ENCODE results near the gene HIVEP3.

Gene HIVEP3

DNA sequence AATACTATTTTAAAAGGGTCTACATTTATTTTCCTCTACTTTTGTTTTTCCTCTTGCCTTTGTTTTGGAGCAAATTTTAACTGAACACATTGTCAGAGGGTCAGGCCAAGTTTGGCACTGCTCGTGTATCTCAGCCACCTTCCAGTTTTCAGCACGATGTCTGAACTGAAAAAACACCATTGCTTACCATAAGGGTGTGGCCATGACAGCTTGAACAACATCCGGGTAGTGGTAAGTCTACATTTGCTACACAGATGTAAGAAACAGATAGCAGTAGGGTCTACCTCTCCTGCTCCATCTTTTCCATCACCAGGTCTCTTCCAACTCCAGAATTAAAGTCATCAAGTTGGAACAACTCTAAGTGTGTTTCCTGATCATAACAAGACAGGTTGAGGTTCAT lies 4.2 kb downstream of the HIVEP3 start:
- no peak for DNase-seq
- TF ChIP-seq POLR2A (IDR thresholded peaks at IDR 0.05; ENCODE audit: low read length): no peak
- no peak for TF ChIP-seq GATA1 (IDR thresholded peaks at IDR 0.05; ENCODE audit: low read depth, low read length)

DNA sequence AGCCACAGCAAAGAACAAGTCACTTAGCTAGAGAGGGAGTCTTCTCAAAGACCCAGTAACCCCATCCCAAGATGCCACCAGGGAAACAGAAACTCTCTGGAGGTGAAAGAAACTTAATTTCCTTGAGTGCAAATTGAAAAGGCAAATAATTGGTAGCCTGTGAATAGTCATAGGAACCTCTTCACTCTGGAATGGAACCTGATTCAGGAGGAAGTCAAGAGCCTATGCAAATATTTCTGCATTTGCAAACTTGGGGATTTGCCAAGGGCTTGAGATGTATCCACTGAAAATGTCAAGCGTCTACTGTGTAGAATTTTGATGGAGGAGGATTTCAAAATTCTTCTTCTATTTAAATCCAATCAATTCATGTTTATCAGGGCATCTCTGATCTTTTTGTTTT lies 5.7 kb downstream of the HIVEP3 start:
- DNase-seq: no peak
- TF ChIP-seq GATA1 (IDR thresholded peaks at IDR 0.05; ENCODE audit: low read depth, low read length) (no peak), POLR2A (IDR thresholded peaks at IDR 0.05; ENCODE audit: low read length) (no peak)

DNA sequence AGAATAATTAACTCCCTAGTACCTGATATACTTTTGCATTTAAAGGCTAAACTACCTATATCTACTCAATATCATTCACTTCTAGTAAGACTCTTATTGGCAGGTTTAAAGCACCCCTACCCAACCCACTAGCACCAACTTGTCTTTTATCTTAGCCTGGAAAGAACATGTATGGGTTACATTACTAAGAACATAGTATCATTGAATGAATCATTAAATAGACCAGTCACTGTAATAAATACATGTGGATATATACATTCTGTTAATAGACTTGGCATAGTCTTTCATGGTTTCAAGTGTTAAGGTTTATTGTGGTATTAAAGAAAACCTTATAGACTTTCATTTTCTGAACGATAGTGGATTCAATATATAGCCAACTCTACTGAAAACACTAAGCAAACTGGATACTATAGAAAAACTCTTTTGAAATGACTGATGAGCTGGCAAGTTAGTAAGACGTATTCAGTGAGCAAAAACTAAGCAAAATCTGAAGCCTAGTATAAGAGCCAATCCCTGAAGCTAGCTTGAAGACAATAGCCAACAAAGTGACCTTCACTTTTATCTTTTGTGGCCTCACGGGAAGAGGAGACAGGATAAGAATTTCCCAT lies 10.3 kb downstream of the HIVEP3 start:
- TF ChIP-seq GATA1 (IDR thresholded peaks at IDR 0.05; ENCODE audit: low read depth, low read length) (no peak), POLR2A (IDR thresholded peaks at IDR 0.05; ENCODE audit: low read length) (no peak)
- DNase-seq: no peak

DNA sequence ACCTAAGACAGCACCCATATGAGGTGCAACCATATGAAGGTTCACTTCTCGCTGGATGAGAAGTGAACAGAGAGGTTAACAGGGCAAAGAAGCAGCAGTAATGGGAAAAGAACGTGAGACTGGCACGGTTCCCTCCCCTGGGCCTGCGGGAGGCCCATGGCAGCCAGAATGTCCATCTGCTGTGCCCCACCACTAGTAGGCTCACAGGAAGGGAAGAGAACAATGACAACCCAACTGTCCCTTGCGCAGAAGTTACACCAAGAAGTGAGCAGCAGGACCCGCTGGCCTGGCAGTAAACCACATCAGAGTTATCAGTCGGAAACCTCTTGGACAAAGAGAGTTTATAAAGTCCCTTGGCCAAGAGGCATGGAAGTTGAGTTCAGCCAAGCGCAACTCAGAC lies 11.3 kb downstream of the HIVEP3 start:
- TF ChIP-seq POLR2A (IDR thresholded peaks at IDR 0.05; ENCODE audit: low read length) (no peak), GATA1 (IDR thresholded peaks at IDR 0.05; ENCODE audit: low read depth, low read length) (no peak)
- DNase-seq: no peak

DNA sequence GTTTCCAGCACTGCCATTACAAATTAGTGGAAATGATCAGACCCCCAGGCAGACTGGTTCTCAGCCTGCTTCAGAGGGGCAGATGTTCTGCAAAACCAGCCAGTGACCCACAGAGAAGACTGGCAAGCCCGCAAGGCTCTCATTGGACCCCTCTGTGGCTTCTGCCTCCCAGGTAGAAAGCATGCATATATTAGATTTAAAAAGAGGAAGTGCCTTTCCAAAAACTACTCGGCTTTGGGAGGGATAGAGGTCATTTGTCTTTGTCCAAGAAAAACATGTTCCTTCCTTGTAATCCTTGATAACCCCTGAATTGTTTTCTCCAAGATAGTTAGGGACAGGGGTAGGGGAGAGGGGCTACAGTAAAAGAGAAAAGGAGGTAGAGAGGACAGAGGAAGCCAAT lies 11.8 kb downstream of the HIVEP3 start:
- no peak for DNase-seq
- TF ChIP-seq GATA1 (IDR thresholded peaks at IDR 0.05; ENCODE audit: low read depth, low read length) (no peak), POLR2A (IDR thresholded peaks at IDR 0.05; ENCODE audit: low read length) (no peak)

DNA sequence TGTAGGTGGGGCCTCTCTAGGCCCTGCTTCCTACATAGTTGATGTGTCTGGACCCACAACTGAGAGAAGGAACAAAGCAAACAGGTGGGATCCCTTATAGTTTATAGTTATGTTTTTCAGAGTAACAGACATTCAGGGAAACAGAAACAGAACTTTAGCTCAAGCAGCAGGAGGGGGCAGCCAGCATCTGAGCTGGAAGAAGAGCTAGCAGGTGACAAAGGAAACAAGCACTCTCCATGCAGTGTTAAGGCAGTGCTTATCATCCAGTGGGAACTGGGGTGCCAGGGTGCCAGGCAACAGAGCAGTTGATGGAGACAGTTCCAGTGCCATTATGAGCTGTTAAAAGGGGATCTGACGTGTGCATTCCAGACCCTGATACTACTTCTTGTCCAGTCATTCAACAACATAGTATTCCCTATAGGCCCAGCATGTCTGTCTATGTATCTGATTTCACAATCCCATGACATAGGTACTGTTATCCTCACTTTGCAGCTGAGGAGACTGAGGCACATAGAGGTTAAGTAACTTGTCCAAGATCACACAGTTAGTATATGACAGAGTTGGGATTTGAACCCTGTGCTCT lies 13.5 kb downstream of the HIVEP3 start:
- TF ChIP-seq GATA1 (IDR thresholded peaks at IDR 0.05; ENCODE audit: low read depth, low read length) (no peak), POLR2A (IDR thresholded peaks at IDR 0.05; ENCODE audit: low read length) (no peak)
- no peak for DNase-seq

DNA sequence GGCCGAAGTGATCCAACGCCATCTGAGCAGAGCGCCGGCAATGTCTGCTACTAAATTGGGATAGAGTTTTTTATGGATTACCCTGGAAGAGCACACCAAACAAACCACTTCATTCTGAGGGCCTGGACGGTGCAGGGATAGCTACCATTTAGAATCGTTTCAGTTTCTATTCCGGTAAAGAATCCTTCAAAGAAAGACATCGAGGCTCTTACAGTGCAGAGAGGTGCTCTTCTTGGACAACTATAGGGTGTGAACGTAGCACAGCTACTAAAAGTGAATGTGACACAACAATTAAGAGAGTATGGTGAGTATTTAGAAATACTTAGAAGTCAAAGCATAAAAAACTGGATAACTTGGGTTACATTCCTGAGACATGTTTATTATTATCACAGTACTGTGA lies 16.1 kb downstream of the HIVEP3 start:
- no peak for TF ChIP-seq POLR2A (IDR thresholded peaks at IDR 0.05; ENCODE audit: low read length)
- no peak for TF ChIP-seq GATA1 (IDR thresholded peaks at IDR 0.05; ENCODE audit: low read depth, low read length)
- no peak for DNase-seq

DNA sequence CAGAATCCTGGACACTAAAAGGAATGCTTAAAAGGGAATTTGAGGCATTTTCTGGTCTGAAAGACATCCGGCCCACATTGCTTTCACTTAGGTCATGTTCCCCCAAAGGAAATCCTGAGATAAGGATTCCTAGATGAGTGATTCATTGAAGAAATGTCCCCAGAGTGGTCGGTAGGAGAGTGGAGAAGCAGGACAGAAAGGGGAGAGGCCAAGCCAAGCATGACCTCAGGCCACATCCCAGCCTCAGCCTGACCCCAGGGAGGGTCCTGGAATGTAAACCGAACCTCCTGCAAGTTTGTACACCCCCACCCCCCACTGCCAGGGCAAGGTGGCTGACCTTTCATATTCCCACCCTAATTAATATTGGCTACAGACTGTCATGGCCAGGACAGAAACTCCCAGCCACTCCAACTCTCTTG lies 16.6 kb downstream of the HIVEP3 start:
- TF ChIP-seq GATA1 (IDR thresholded peaks at IDR 0.05; ENCODE audit: low read depth, low read length): no peak
- TF ChIP-seq POLR2A (IDR thresholded peaks at IDR 0.05; ENCODE audit: low read length): no peak
- no peak for DNase-seq

DNA sequence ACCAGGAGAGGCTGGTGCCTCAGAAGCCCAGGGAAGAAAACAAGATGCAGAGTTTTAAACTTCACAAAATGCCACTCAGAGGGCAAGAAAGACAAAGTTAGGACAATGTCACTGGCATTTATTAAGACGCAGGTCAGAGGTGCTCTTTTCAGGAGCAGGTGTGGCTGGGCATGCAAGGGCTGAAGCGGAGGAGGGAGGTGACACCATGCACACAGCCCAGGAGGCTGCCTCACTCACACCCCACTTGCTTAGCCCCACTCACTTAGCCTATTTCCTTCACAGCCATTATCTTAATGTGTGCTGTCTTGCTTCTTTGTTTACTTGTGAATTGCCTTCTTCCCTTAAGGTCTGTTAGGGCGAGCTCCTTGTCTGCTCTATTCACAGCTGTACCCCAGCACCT lies 17.2 kb downstream of the HIVEP3 start:
- DNase-seq: no peak
- TF ChIP-seq GATA1 (IDR thresholded peaks at IDR 0.05; ENCODE audit: low read depth, low read length) (no peak), POLR2A (IDR thresholded peaks at IDR 0.05; ENCODE audit: low read length) (no peak)

DNA sequence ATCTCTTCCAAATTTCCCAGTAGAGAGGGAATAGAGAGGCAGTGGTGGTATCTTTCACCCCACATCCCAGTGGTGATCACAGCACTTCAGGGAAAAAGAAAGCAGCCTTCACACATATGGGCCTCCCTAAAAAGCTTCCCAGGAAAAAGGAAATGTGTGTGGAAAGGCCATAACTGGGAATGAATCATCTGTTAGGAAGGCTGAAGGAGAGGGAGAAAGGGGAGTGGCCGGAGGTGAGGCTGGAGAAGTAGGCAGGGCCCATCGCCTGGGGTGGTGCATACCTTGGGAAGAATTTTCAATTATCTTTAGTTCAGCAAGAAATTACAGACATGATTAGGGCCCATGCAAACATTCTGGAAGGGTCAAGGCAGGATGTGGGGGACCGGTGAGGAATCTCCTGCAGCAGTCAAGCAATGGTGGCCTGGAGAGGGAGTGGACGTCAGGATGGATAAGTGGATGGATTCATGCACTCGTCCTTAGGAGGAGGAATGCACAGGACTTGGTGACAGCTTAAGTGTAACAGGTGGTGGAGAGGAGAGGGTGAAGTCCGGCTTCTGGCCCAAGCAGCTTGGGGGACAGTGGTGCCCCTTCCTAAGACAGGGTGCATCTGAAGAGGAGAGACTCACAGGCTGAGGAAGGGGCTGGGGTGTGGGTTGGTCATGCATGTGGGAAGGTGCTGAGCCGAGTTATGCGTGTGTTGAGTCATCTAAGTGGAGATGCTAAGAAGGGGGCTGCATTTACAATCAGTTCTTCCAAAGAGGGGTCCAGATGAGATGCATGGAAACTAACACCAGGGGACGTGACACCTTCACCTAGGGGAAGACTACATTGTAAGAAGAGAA lies 17.9 kb downstream of the HIVEP3 start:
- no peak for DNase-seq
- TF ChIP-seq POLR2A (IDR thresholded peaks at IDR 0.05; ENCODE audit: low read length) (no peak), GATA1 (IDR thresholded peaks at IDR 0.05; ENCODE audit: low read depth, low read length) (no peak)

DNA sequence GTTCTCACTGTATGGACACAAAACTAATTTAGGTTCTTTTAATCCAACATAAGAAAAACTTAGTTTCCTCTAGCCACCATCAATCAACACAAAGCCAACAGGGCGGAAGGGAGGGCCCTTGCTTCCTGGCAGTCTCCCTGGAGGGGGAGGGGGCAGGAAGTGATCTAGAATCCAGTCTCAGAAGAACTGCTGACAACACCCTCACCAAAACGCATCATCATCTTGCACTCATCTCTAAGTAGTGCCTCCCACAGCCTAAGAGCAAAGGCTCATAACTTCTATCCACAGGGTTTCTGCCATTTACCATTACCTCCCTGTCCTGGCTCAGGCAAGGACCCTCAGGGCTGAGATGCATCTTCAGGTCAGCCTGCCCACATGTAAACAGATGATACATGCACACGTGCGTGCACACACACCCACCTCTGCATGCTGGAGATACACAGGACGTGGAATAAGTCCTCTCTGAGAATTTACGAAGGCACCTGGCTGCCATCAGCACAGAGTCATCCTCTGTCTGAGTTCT lies 20.5 kb downstream of the HIVEP3 start:
- no peak for TF ChIP-seq GATA1 (IDR thresholded peaks at IDR 0.05; ENCODE audit: low read depth, low read length)
- TF ChIP-seq POLR2A (IDR thresholded peaks at IDR 0.05; ENCODE audit: low read length): no peak
- no peak for DNase-seq

DNA sequence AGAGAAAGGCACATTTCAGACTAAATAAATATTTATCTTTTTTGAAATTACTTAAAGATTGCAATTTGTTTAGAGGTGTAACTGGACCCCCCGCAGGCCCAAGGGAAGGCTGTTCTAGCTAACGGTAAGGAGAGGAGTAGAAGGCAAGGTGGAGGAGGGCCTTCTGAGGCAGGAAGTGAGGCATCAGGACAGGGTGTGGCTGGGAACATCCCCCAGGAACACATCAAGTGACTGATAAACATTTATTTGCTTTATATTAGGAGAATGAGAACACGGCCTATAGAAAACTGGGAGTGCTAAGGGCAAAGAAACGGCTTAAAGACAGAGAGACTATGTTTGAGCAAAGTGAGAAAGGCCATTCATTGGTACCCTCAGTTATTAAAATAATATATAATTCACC lies 23.2 kb downstream of the HIVEP3 start:
- TF ChIP-seq GATA1 (IDR thresholded peaks at IDR 0.05; ENCODE audit: low read depth, low read length): no peak
- DNase-seq: no peak

DNA sequence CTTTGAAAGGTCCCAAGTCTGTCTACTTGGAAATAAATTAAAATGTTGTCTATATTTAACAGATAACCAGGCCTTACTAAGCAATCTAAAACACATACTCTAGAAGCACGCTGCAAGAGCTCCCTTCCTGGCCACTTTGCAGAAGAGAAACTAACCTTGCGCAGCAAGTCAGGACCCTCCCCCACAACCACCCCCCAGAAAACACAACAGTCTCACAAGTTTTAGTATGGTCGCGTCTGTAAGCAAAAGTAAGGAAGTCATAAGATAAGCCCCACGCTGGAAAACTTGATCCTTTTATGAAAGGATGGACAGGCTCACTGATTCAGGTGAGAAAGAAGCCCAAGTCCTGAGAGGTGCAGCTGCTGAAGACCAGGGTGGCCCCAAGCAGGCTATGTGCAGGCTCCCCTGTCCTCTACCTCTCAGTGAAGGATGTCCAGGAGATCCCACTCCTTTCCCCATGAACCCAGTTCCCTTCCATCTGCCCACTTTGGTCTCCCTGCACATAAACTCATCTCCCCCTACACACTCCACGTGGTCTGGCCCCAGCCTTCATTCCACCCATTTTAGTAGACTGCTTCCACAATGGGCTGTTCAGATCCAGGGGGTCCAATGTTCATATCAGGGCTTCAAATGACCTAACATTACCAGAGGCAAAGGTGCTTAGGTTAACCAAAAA lies 23.8 kb downstream of the HIVEP3 start:
- no peak for TF ChIP-seq GATA1 (IDR thresholded peaks at IDR 0.05; ENCODE audit: low read depth, low read length)
- no peak for TF ChIP-seq POLR2A (IDR thresholded peaks at IDR 0.05; ENCODE audit: low read length)
- no peak for DNase-seq

All from erythroblast (primary cell).